Activated T-cell treated with anti-CD3 and anti-CD28 coated beads, Interleukin-2, amount 50 U/mL, for 72 hours (primary cell): ENCODE results near the gene ANGPTL8. TPM values are rescaled to one million over a fixed set of nuclear protein-coding genes. Genes with fewer than 3 reads are reported as not detected.

ENCODE experiments used
- ATAC-seq, 2 donors: fragments of 150-1000 bp; cut with Tn5 transposase; replicated peaks in 1 of 2; 2 replicates each; pipeline ENCODE4 v1.10.0; 2021; ENCODE audit warnings: moderate library complexity in 2 of 2, mild to moderate bottlenecking in 1 of 2
- DNase-seq, 2 donors: peaks; one replicate each; pipeline ENCODE4 v3.0.0; 2021 to 2022; ENCODE audit warnings: mixed read lengths in 1 of 2
- H3K27ac Mint-ChIP-seq: one replicate; pipeline ENCODE4 v1.8.0; 2022; ENCODE audit warnings: mild to moderate bottlenecking, moderate library complexity, mixed read lengths
- H3K27me3 Mint-ChIP-seq: one replicate; pipeline ENCODE4 v1.8.0; 2022; ENCODE audit warnings: low read depth, mixed read lengths
- H3K36me3 Mint-ChIP-seq, 2 donors: one replicate each; pipeline ENCODE4 v1.8.0; 2022; ENCODE audit warnings: mixed read lengths in 2 of 2, mild to moderate bottlenecking in 1 of 2; ENCODE audit not compliant: insufficient read depth in 2 of 2
- H3K4me1 Mint-ChIP-seq: one replicate; pipeline ENCODE4 v1.8.0; 2022; ENCODE audit warnings: low read depth, mixed read lengths
- H3K4me3 Mint-ChIP-seq, 2 donors: one replicate each; pipeline ENCODE4 v1.8.0; 2022; ENCODE audit warnings: mild to moderate bottlenecking in 2 of 2, mixed read lengths in 2 of 2, moderate library complexity in 2 of 2
- H3K9me3 Mint-ChIP-seq, 2 donors: one replicate each; pipeline ENCODE4 v1.8.0; 2022; ENCODE audit warnings: mixed read lengths in 2 of 2
- total RNA-seq, 2 donors: library from RNA; stranded (reverse); gene quantifications; one replicate each; pipeline ENCODE4 v1.2.3, GENCODE V29; 2022

ANGPTL8 gene
- total RNA-seq = not detected

DNA sequence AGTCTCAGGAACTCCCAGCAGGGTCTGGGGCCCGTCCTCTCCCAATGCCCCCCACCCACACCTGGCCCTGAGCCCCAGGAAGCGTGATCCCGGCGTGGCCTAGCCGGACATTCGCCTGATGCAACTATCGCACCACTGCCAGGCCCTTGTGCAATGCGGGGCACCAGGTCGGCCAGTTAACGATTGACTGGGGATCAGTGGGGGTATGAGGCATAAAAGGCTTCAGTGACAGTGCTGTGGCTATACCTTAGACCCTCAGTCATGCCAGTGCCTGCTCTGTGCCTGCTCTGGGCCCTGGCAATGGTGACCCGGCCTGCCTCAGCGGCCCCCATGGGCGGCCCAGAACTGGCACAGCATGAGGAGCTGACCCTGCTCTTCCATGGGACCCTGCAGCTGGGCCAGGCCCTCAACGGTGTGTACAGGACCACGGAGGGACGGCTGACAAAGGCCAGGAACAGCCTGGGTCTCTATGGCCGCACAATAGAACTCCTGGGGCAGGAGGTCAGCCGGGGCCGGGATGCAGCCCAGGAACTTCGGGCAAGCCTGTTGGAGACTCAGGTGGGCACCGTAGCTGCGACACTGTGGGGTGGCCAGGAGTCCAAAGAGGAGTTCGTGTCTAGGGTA, at the start of gene ANGPTL8:
TSS of gene ANGPTL8 (plus strand) at position 243 of the 624 bp plus-strand sequence. CDS start at position 262, 19 bp downstream.
- Mint-ChIP-seq H3K36me3 (no peaks in the 10 kb centered on the region), H3K27ac (no peak within 1 kb of the TSS), H3K4me3 (no peak within 1 kb of the TSS), H3K27me3 (peaks cover 12% of the 10 kb centered on the region), H3K4me1 (peaks cover 7% of the 10 kb centered on the region), H3K9me3 (peaks cover 2 to 5% of the 10 kb centered on the region in 2 donors)
- DNase-seq (no peak), ATAC-seq (no peak)

DNA sequence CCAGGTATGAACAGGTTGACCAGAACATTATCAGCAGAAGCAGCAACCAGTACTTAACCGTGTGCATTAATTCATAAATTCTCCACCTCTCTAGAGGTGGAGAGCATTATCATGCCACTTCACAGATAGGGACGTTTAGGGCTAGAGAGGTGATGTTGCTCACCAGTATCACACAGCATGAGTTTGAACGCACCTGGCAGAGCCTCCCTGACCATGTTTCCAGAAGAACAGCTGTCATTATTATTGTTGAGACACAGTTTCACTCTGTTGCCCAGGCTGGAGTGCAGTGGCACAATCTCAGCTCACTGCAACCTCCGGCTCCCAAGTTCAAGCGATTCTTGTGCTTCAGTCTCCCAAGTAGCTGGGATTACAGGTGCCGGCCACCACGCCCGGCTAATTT, 48.9 kb upstream of the ANGPTL8 start:
- ATAC-seq = no peak
- Mint-ChIP-seq H3K4me1 (no peaks in the 10 kb centered on the region), H3K4me3 (no peak overlapping the region), H3K27ac (no peak overlapping the region), H3K27me3 (peaks cover 3% of the 10 kb centered on the region), H3K36me3 (no peaks in the 10 kb centered on the region), H3K9me3 (no peaks in the 10 kb centered on the region)
- no peak for DNase-seq

- ATAC-seq (no peak), DNase-seq (no peak)
- no peaks in the 10 kb centered on the region for H3K9me3 Mint-ChIP-seq
Observed at GRCh38 chr19:11191273-11191755, 48.1 kb upstream of the ANGPTL8 start.

GRCh38 chr19:11191934-11192333, 47.5 kb upstream of the ANGPTL8 start:
- no peaks in the 10 kb centered on the region for H3K36me3 Mint-ChIP-seq
- ATAC-seq = no peak

More at GRCh38 chr19:11191273-11191755, 48.1 kb upstream of the ANGPTL8 start:
- no peak overlapping the region for H3K4me3 Mint-ChIP-seq
- no peak overlapping the region for H3K27ac Mint-ChIP-seq
- H3K4me1 Mint-ChIP-seq = peaks cover 2% of the 10 kb centered on the region
- peaks cover 11% of the 10 kb centered on the region for H3K27me3 Mint-ChIP-seq
- H3K36me3 Mint-ChIP-seq = no peaks in the 10 kb centered on the region

GRCh38 chr19:11192957-11193939, 46.2 kb upstream of the ANGPTL8 start:
- no peaks in the 10 kb centered on the region for H3K36me3 Mint-ChIP-seq

More at GRCh38 chr19:11191934-11192333, 47.5 kb upstream of the ANGPTL8 start:
- no peak for DNase-seq
- peaks cover 16% of the 10 kb centered on the region for H3K27me3 Mint-ChIP-seq
- no peak overlapping the region for H3K4me3 Mint-ChIP-seq
- no peak overlapping the region for H3K27ac Mint-ChIP-seq
- no peaks in the 10 kb centered on the region for H3K9me3 Mint-ChIP-seq
- H3K4me1 Mint-ChIP-seq = peaks cover 6% of the 10 kb centered on the region

DNA sequence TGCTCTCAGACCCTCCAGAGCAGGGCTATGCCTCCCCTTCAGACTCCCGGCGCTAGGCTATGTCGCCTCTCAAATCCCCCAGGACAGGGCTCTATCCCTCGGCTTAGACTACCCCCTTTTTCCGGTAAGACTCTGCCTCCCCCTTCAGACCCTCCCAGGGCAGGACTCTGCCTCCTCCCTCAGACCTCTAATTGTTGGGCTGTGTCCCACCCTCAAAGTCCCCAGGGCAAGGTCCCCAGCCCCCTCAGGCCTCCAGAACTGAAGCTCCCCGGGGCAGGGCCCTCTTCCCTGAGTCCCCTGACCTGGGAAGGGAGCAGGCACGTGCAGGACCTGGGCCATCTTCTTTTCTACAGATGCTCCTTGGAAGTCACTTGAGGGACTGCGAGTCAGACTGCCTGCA, 45.2 kb upstream of the ANGPTL8 start:
- Mint-ChIP-seq H3K4me3 (no peak overlapping the region), H3K4me1 (peaks cover 6% of the 10 kb centered on the region), H3K27ac (no peak overlapping the region), H3K36me3 (no peaks in the 10 kb centered on the region), H3K27me3 (peaks cover 16% of the 10 kb centered on the region), H3K9me3 (no peaks in the 10 kb centered on the region)
- DNase-seq (no peak), ATAC-seq (no peak)

More at GRCh38 chr19:11192957-11193939, 46.2 kb upstream of the ANGPTL8 start:
- peaks cover 6% of the 10 kb centered on the region for H3K4me1 Mint-ChIP-seq
- no peak overlapping the region for H3K27ac Mint-ChIP-seq
- no peaks in the 10 kb centered on the region for H3K9me3 Mint-ChIP-seq
- H3K4me3 Mint-ChIP-seq = no peak overlapping the region
- DNase-seq = no peak
- ATAC-seq = no peak
- H3K27me3 Mint-ChIP-seq = peaks cover 16% of the 10 kb centered on the region

DNA sequence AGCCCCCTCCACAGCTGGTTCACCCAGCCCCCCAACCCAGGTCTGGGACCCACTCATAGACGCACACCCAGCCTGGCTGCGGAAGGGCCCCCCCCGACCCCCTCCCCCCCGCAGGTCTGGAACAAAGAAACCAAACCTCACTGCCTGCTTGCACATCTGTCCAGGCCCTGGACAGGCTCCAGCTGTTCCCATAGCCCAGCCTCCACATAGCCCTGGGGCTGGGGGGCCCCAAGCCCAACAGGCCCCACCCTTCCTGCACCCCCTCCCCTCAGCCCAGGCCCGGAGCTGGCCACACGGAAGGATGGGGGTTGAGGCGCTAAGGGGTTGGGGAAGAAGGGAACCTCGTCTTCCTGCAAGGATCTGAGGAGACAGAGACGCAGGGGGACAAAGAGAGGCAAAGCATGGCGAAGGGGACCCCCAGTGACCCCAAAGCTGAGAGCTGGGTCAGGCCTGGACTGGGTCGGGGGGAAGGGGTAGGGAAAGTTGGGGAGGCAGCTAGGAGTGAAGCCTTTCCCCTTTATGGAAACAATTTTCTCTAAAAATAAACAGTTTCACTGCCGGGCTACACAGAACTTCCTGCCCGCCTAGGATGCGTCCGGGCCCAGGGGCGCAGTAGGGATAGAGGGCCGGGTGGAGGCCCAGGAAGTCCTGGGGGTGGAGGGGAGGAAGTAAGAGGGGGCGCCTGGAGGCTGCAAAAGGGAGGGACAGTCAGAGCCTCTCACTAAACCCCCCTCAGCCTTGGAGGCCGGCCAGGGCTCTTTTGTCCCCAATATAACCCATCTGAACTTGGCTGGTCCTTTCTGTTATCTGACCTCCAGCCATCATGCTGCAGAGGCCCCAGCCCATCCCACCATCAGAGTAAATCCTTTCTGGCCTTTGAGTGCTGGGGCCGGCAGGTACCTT, 44.5 kb upstream of the ANGPTL8 start:
- no peak for DNase-seq
- peaks cover 6% of the 10 kb centered on the region for H3K4me1 Mint-ChIP-seq
- H3K27me3 Mint-ChIP-seq = peaks cover 16% of the 10 kb centered on the region
- H3K36me3 Mint-ChIP-seq = no peaks in the 10 kb centered on the region
- ATAC-seq = no peak
- H3K9me3 Mint-ChIP-seq = no peaks in the 10 kb centered on the region
- no peak overlapping the region for H3K4me3 Mint-ChIP-seq
- no peak overlapping the region for H3K27ac Mint-ChIP-seq

GRCh38 chr19:11195681-11196080, 43.7 kb upstream of the ANGPTL8 start:
- no peaks in the 10 kb centered on the region for H3K9me3 Mint-ChIP-seq
- DNase-seq (no peak), ATAC-seq (no peak)
- H3K4me1 Mint-ChIP-seq = peaks cover 6% of the 10 kb centered on the region
- no peaks in the 10 kb centered on the region for H3K36me3 Mint-ChIP-seq
- no peak overlapping the region for H3K4me3 Mint-ChIP-seq
- peaks cover 16% of the 10 kb centered on the region for H3K27me3 Mint-ChIP-seq
- H3K27ac Mint-ChIP-seq = no peak overlapping the region

- peak overlapping the region; percentile 70 to 84 for H3K4me3 Mint-ChIP-seq
- no peaks in the 10 kb centered on the region for H3K9me3 Mint-ChIP-seq
- ATAC-seq (peak; percentile 5 to 7), DNase-seq (peak; percentile 7 to 16)
- H3K36me3 Mint-ChIP-seq = no peaks in the 10 kb centered on the region
- peaks cover 6% of the 10 kb centered on the region for H3K4me1 Mint-ChIP-seq
- H3K27ac Mint-ChIP-seq = no peak overlapping the region
- H3K27me3 Mint-ChIP-seq = peaks cover 16% of the 10 kb centered on the region
Observed at GRCh38 chr19:11196406-11197287, 42.8 kb upstream of the ANGPTL8 start.

- ATAC-seq = peak; percentile 92 to 94
- peaks cover 6% of the 10 kb centered on the region for H3K4me1 Mint-ChIP-seq
- peak within 1 kb of the TSS; percentile 82 to 84 for H3K4me3 Mint-ChIP-seq
- no peak within 1 kb of the TSS for H3K27ac Mint-ChIP-seq
- no peaks in the 10 kb centered on the region for H3K36me3 Mint-ChIP-seq
- H3K9me3 Mint-ChIP-seq = no peaks in the 10 kb centered on the region
- peaks cover 16% of the 10 kb centered on the region for H3K27me3 Mint-ChIP-seq
- peak; percentile 78 to 87 for DNase-seq
Observed at GRCh38 chr19:11197291-11198174, 41.9 kb upstream of the ANGPTL8 start, which contains the start of gene KANK2. KANK2 (minus strand) TSS chr19:11197545; CDS start chr19:11194511, 3,034 bp downstream.

- Mint-ChIP-seq H3K4me3 (peak overlapping the region; percentile 71 to 82), H3K9me3 (no peaks in the 10 kb centered on the region), H3K27ac (no peak overlapping the region), H3K36me3 (no peaks in the 10 kb centered on the region), H3K4me1 (peaks cover 6% of the 10 kb centered on the region), H3K27me3 (peaks cover 16% of the 10 kb centered on the region)
- ATAC-seq (no peak), DNase-seq (no peak)
Observed at GRCh38 chr19:11198175-11198534, 41.3 kb upstream of the ANGPTL8 start.
